HG02763 (cell line): ENCODE results near the gene EIF1AD.
"Not testable (repeated sequence)": the region's sequence is repeated elsewhere in the genome, so short reads cannot be mapped to it uniquely, and the experiment has no call there.

Source experiments
- ATAC-seq: cut with Tn5 transposase; IDR thresholded peaks from one replicate; pipeline ENCODE4 v1.9.1; 2021; ENCODE audit warnings: mild to moderate bottlenecking, moderate library complexity; ENCODE audit not compliant: unreplicated experiment

The EIF1AD gene

DNA sequence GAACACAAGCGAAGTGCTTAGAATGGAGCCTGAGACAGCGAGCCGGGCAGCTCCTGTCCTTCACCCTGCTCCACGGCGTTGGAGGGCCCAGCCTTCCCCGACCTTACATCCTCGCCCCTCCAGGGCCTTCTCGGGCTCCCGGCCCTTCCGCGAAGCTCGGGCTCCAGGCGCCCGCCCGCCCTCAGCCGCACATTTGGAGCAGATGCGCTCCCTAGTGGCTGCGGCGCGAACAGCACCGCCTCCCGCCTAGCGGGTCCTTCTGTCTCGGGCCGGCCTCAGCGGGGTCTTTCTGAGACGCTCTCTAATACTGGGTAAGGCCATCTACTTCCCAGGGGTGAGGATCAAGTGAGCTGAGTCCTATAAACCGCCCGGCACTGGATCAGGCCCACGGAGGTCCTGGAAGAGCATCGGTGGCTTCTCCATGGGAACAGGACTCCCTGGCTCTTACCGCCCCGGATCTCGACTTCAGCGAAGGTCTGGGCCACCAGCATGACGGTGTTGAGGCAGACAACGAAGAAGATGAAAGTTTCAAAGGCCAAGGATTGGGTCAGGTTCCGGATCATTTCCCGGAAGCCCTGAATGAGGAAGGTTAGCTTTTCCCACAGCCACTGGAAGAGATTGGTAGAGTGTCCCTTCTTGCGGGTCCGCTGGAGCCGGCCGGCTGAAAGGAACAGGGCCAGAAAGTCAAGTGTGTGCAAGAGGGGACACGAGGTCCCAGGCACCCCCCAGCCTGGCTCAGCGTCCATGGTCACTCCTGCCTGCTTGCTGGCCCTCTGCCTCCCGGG is 20.6 kb upstream of the EIF1AD start:
- no peak for ATAC-seq

DNA sequence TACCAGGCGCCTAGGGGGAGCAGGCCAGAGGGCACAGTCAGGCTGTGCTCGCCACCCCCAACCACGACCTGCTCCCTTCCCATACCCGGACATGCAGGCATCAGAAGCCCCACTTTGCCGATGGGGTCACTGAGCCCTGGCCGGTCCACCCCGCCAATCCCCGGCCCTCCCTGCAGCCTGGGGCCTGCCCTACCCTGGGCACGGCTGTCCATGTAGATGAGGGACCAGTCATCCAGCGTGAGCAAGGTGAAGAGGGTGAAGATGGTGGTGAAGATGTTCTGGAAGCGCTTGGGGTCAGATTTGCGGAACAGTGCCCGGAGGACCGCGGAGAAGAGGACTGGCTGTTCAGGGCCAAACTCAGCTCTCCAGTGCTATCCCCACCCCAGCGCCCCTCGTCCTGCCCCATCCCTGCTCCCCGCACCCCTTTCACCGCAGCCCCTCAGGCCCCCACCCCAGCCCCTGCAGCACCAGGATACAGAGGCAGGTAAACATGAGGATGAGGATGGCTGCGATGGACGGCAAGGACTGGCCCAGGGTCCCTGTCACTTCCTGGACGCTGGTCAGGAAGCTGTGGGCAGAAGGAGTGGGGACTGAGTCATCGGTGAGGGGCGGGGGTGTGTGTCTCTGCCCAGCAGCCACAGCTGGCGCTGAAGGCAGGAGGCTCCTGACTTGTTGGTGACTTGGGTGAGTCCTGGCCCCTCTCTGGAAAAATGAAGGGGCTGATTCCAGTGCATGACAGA is 18.8 kb upstream of the EIF1AD start:
- ATAC-seq, result no peak

GRCh38 chr11:66020212-66020611 is 18.3 kb upstream of the EIF1AD start:
- ATAC-seq, result no peak

DNA sequence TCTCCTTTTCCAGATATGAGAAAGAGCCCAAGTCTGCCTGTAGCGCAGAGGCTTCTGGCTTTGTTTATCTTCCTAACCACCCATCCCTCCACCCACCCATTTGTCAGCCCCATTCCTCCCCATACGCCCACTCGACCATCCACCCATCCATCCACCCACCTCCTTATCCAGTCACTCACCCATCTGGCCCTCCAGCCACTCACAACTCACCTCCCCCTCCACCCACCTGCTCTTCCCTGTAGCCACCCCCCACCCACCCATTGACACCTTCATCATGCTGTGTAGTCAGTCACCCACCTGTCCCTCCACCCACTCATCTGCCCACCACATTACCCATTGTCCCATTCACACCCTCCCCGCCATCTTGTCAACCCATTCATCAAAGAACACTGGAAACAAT is 15.4 kb upstream of the EIF1AD start:
- ATAC-seq, result no peak

DNA sequence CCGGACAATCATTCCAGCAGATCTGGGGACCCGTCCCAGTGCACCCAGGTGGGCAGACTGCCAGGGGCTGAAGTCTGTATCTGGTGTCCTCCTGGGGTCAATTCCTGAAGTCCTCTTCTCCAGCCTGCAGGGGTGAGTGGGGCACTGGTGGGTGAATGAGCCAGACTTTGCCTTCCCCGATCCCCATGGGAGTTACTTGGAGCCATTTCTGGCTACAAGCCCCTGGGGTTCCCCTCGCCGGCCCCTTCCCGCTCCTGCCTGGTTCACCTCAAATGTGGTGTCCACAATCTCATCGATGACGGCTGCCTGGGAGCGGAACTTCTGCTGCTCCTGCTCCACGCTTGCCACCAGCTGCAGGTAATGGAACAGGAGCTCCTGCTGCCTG is 14.8 kb upstream of the EIF1AD start:
- ATAC-seq, result no peak

DNA sequence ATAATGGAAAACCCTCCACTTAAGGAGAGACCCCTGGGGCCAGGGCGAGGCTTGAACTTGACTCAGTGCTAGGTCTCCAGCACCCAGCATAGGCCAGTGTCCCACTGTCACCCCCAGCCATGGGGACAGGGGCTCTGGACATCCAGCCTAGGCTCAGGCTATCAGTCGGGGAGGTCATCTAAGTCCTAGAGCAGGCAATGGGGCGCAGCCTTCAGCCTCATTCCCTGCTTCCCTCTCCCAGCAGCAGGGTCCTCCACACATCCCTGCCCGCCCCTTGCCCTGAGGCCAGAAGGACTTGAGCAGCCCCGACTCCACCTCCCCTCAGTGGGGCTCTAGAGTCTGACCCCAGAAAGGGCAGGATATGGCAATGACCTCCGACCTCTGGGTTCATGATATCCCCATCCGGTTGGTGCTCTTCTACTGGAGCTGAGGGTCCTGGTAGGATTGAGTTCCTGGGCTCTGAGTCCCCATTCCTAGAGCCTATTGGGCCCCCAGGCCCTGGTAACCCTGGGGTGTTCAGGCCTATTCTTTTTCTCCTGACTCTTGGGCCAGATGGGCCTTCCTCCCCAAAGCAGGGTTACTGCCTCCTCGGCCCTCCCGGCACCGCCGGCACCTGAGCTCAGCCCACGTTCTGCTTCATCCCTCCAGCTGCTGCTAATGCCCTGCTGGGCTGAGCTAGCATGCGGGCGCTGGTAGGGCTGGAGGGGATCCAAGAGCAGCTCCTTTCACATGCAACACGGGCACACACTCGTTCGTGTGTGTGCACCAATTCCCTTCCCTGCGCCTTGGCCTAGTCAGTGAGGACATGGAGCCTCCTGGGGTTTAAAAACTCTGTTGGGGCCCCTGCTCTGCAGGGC is 14.2 kb upstream of the EIF1AD start:
- ATAC-seq, result no peak

DNA sequence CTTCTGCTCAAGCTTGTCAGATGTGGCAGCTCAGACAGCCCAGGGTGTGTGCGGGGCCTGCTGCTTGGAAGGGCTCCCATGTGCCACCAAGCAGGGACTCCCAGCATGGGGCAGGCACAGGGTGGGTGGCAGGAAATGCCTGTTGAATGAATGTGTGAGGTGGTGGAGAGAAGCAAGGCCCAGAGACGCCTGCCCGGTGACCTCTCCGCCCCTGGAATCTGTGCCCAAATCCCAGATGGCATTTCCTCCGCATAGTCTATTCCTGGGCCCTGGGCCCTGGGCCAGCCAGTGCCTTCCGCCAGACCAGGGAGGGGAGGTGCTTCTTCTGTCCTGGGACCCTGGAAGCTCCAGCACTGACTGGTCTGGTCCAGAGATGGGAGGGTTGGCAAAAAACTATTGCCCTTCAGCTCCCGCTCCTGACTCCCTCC is 13.5 kb upstream of the EIF1AD start:
- no peak for ATAC-seq

- ATAC-seq, result no peak
Measured at GRCh38 chr11:66014804-66015453, 13.0 kb upstream of the EIF1AD start.

DNA sequence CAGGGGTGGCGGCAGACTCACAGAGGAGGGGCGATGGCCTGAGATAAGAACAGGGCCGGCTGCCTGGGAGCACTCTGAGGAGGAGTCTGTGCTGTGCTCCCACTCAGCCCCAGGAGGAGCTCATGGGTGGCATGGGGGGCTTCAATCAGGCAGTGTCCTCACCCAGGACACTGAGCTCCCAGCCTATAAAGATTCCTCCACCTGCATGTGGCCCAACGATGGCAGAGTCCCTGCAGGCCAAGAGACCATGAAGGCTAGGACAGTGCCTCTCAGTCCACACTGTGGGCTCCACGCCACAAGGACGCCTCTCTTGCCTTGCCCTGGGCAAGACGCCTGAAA is 11.8 kb upstream of the EIF1AD start:
- ATAC-seq, result no peak

- ATAC-seq, result no peak
Measured at GRCh38 chr11:66012946-66013761, 11.2 kb upstream of the EIF1AD start.

DNA sequence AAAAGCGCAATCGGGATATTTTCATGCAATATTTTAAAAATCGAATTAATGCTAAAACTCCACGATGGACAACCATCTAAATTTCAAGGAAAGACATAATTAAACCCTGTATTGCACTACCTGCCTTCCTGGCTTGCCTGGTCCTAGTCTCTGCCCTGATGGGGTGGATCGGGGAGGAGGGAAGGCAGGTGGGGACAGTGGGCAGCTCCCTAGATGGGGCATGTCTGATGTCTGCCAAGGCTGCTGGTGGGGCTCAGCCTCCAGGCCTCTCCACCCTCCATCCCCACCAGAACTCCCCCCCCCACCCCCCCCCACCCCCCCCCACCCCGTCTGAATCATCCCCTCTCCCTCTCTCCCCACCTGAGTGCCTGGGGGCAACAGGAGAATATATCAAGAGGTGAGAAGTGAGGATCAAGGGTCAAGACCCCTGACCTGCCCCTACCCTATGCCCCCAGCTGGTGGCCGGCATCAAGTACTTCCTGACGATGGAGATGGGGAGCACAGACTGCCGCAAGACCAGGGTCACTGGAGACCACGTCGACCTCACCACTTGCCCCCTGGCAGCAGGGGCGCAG is 10.5 kb upstream of the EIF1AD start:
- no peak for ATAC-seq

GRCh38 chr11:66011785-66012303 is 9.9 kb upstream of the EIF1AD start, which contains the start of gene CST6:
CST6 (plus strand) TSS chr11:66012008; CDS start chr11:66012045, 37 bp downstream.
- no peak for ATAC-seq

GRCh38 chr11:66011239-66011784 is 9.4 kb upstream of the EIF1AD start:
- ATAC-seq, result no peak

GRCh38 chr11:66010036-66010435 is 8.1 kb upstream of the EIF1AD start:
- ATAC-seq, result not testable (repeated sequence)

DNA sequence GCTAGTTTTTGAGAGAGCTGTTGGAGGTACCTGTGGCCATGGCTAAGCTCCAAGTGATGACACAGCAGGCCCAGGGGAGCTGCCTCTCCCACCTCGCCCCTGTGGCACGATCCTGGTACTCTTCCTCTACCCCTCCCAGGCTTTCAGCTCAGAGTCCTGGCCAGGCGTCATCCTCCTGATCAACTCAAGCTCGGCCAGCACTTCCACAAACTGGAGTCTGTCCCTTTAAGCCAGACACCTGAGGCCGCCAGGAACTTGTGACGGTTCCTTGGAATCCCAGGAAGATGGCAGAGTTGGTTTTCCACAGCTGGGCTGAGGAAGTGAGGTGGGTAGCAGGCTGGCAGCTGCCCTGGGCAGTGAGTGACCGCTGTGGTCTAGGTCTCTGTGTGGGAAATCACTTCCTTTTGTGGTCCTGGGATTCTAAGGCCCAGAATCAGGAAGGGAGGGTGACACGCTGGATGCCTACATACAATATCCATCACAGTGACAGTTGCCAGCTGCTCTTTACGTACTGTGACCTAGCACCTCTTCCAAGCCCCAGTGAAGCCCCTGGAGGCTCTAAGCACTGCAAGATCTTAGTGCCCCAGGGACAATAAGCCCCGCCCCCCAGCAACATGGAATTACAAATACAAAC is 6.6 kb upstream of the EIF1AD start:
- no peak for ATAC-seq

DNA sequence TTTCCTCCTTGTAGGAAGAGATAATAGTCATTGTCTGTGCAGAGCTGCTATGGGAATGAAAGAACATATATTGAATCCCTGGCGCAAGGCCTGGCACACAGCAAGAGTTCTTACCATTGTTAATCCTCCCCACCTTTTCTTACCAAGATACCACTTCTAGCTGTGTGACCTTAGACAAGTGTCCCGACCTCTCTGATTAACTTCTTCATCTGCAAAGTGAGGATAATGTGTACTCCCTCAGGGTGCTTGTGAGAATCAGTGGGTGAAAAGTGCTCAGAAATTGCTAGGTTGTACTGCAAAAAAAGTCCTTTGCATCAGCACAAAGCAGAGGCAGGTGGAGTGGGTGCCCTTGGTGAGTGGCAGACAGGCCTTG is 6.1 kb upstream of the EIF1AD start:
- no peak for ATAC-seq

- no peak for ATAC-seq
Measured at GRCh38 chr11:66007201-66007634, 5.3 kb upstream of the EIF1AD start.

- no peak for ATAC-seq
Measured at GRCh38 chr11:66006891-66007176, 4.9 kb upstream of the EIF1AD start.
